SIG-M5 treated with dmso at 0.1 percent for 504 hours (cell line): ENCODE measurements around the gene HOXA11.

ENCODE experiments used
- DNase-seq: peaks from one replicate; lab custom pipeline; 2025; ENCODE audit not compliant: unreplicated experiment; lab: John Stamatoyannopoulos, UW

Gene HOXA11

GRCh38 chr7:27138472-27138871, 46.6 kb downstream of the HOXA11 start:
- no peak for DNase-seq

DNA sequence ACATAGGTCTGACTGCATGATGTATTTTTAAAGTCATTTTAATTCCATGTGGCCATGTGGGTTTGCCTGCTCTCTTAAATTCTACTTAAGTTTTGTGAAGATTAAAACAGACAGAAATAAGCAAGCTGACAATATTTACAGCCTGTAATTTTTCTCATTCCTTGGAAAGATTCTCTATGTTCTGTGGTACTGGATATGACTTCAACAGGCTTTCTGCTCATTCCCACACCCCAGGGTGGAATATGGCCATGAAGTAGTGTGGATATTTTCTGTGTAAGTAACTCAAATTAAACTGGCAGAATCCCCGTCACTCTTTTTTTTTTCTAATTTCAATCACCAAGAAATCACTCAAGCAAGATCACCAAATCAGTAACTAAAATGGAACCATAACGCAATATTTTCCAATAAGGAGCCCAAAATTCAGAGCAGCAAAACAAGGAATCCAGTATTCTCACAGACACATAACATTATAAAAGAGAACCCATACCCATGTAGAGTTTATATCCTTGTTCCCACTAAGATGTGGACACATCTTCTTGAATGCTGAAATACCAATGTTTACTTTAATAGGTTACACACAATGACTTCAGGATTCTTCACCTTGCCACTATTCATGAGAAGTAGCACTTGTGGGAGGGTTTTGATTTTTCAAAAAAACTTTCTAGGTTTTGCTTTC, 47.3 kb downstream of the HOXA11 start:
- no peak for DNase-seq

DNA sequence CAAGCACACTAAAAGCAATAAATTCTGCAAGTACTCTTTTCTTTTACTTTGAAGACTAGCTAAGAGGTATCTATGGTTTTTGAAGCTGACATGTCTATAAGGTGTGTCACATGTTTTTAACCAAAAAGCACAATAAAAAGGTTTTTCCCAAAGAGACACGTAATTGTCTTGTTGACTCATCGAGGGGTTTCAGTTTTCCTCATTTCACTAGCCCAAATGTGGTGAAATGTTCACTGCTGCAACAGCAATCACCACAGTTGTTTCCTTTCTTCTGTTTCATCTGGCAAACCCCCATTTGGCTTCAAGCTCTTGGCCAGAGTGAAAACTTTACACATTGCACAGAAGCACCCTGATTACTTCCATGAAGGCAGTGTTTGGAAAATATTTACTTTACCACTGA, 50.6 kb downstream of the HOXA11 start:
- no peak for DNase-seq

GRCh38 chr7:27133409-27134231, 51.4 kb downstream of the HOXA11 start:
- DNase-seq, result no peak

GRCh38 chr7:27132978-27133377, 52.1 kb downstream of the HOXA11 start:
- DNase-seq, result no peak

DNA sequence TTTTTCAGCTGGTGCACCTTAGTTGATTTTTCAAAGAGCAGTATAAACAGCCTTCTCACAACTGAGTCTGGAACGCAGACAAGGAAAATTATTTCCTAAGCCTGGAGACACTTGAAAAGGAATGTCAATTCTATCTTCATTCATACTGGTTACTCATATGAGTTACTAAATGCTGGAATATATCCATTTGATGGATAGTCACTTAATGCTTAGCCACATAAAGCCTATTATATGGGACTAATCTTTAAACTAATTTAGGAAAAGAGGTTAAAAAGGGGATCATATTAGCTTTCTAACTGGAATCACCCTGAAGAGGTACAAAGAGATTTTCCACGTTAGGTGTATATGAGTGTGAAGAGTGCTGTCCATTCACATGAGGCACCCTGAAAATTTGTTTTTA, 52.8 kb downstream of the HOXA11 start:
- DNase-seq, result no peak

- DNase-seq, result no peak
Observed at GRCh38 chr7:27131390-27131819, 53.6 kb downstream of the HOXA11 start.
